HFFc6 (cell line): ENCODE data around the gene GFAP. TPM values are rescaled to one million over a fixed set of nuclear protein-coding genes. Genes with fewer than 3 reads are reported as not detected.
"Not testable (repeated sequence)": the region's sequence is repeated elsewhere in the genome, so short reads cannot be mapped to it uniquely, and the experiment has no call there.

Source experiments
- DNase-seq: peaks from one replicate; pipeline ENCODE4 v3.0.0-alpha.2; 2018
- H3K27ac Mint-ChIP-seq: 2 replicates; pipeline ENCODE4 v1.8.0; 2020; ENCODE audit warnings: mild to moderate bottlenecking, mixed read lengths
- H3K27me3 Mint-ChIP-seq: 2 replicates; pipeline ENCODE4 v1.8.0; 2021; ENCODE audit warnings: mild to moderate bottlenecking, moderate library complexity, mixed read lengths; ENCODE audit not compliant: insufficient read depth
- H3K36me3 Mint-ChIP-seq: 2 replicates; pipeline ENCODE4 v1.8.0; 2021; ENCODE audit warnings: low read depth, mixed read lengths
- H3K4me1 Mint-ChIP-seq: 2 replicates; pipeline ENCODE4 v1.8.0; 2020; ENCODE audit warnings: low read depth, mixed read lengths
- H3K4me3 Mint-ChIP-seq: 2 replicates; pipeline ENCODE4 v1.8.0; 2020; ENCODE audit warnings: mild to moderate bottlenecking, moderate library complexity, mixed read lengths
- H3K9me3 Mint-ChIP-seq: 2 replicates; pipeline ENCODE4 v1.8.0; 2020; ENCODE audit warnings: mild to moderate bottlenecking, mixed read lengths
- total RNA-seq, 6 experiments: library from RNA; stranded (reverse); fragmentation: NEBNext Ultra II Directional; extraction: Animal tissue kit (Norgen Biotek cat#: 25700); gene quantifications; 2 replicates in 1 of 6; 3 replicates in 5 of 6; pipeline ENCODE4 v1.2.3, GENCODE V29; 2021
- TF ChIP-seq, protein P1 (sequence below): fragments of 200-600 bp; sonication (generic); IDR thresholded peaks from 2 replicates; pipeline ENCODE4 v1.5.0; 2021; ENCODE audit warnings: antibody characterized with exemption, mild to moderate bottlenecking

Gene GFAP
- total RNA-seq, 6 experiments from 2014 or later: not detected

DNA sequence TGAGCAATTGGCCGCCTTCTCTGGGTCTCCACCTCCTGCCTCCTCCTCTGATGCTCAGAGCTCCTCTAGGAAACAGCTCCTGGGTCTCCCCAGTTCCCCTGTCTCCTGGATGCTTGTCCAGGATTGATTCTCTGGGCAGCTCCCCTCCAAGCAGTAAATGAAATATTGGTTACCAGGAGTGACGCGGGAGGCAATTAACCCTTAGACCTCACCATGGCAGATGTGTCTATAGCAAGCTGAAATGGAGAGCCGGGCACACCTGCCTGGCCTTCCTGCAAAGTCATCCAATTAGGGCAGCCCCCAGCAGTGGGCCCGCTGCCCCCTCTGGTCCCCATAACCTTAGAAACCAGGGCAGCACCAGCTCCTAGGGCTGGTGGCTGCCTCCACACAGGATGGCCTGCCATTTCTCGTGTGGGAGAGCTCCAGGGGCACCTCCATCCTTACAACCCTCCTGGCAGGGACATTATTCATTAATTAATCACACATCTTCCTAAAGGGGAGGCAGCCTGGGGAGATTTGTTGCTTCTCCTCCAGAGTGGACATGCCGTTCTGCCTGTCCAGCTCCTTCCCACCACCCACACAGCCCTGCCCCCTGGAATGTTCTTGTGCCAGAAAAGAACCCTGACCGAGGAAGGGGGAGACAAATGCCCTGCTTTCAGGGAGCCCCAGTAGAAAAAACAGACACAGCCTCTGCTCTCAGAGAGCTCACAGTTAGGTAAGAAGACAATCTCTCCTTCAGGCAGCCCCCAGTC, 40.5 kb upstream of the GFAP start:
- Mint-ChIP-seq H3K4me1 (0 out of 2 replicates have a peak, but pooled peaks cover 4% of the 10 kb centered on the region), H3K27me3 (peaks cover 32% of the 10 kb centered on the region), H3K4me3 (no peak overlapping the region), H3K36me3 (no peaks in the 10 kb centered on the region), H3K9me3 (no peaks in the 10 kb centered on the region), H3K27ac (no peak overlapping the region)
- no peak for DNase-seq
- TF ChIP-seq, protein P1, sequence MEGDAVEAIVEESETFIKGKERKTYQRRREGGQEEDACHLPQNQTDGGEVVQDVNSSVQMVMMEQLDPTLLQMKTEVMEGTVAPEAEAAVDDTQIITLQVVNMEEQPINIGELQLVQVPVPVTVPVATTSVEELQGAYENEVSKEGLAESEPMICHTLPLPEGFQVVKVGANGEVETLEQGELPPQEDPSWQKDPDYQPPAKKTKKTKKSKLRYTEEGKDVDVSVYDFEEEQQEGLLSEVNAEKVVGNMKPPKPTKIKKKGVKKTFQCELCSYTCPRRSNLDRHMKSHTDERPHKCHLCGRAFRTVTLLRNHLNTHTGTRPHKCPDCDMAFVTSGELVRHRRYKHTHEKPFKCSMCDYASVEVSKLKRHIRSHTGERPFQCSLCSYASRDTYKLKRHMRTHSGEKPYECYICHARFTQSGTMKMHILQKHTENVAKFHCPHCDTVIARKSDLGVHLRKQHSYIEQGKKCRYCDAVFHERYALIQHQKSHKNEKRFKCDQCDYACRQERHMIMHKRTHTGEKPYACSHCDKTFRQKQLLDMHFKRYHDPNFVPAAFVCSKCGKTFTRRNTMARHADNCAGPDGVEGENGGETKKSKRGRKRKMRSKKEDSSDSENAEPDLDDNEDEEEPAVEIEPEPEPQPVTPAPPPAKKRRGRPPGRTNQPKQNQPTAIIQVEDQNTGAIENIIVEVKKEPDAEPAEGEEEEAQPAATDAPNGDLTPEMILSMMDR: no peak

DNA sequence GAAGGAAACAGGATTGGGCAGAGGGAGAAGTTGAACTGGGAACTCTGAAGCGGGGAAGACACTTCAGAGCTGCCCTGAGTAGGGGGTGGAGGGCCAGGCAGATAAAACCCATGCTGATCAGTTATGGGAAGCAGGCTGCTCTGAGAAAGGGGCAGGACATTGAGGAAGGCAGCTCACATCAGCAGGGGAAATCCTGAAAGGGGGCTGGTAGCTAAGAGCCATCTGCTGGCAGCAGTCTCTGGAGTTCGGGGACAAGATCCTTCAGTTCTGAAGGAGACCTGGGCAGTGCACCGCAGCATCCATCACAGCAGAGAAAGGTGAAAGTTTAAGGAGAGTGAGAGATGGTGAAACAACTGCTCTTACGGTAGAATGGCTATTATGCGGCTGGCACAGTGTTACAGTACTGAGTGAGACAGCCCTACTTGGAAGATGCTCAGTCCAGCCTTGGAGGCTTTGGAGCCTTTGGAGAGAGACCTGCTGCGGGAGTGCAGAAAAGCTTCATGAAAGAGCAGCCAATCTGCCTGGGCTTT, 37.7 kb upstream of the GFAP start:
- peaks cover 31% of the 10 kb centered on the region for H3K27me3 Mint-ChIP-seq
- no peak overlapping the region for H3K4me3 Mint-ChIP-seq
- TF ChIP-seq, protein P1: no peak
- no peaks in the 10 kb centered on the region for H3K9me3 Mint-ChIP-seq
- no peaks in the 10 kb centered on the region for H3K36me3 Mint-ChIP-seq
- H3K4me1 Mint-ChIP-seq: peaks cover 9% of the 10 kb centered on the region
- no peak overlapping the region for H3K27ac Mint-ChIP-seq
- DNase-seq: no peak

DNA sequence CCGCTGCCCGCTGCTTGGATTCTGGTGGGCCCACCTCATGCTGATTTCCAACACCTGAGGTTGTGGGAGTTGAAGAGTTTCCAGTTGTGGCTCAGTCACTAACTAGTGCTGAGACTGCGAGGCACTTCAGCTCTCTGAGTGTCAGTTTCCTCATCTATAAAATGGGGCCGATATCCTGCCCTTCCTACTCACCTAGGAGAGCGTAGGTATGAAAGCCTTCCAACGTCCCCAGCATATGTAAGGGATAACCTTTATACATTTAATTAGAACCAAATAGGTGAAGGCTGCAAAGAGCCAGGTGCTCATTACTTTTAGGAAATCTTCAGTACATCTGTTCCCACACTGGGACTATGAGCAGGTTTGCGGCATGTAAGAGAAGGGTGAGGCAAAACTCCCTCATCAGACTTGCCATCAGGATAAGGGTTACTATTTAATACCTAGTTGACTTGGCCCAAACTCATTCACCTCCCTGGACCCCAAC, 33.1 kb upstream of the GFAP start:
- Mint-ChIP-seq H3K4me3 (peak overlapping the region; percentile 94), H3K9me3 (no peaks in the 10 kb centered on the region), H3K27ac (peak overlapping the region; percentile 94), H3K4me1 (peaks cover 33% of the 10 kb centered on the region), H3K27me3 (peaks cover 10% of the 10 kb centered on the region), H3K36me3 (peaks cover 16% of the 10 kb centered on the region; the same call in 1 of the 2 replicates)
- no peak for DNase-seq
- TF ChIP-seq, protein P1: no peak

DNA sequence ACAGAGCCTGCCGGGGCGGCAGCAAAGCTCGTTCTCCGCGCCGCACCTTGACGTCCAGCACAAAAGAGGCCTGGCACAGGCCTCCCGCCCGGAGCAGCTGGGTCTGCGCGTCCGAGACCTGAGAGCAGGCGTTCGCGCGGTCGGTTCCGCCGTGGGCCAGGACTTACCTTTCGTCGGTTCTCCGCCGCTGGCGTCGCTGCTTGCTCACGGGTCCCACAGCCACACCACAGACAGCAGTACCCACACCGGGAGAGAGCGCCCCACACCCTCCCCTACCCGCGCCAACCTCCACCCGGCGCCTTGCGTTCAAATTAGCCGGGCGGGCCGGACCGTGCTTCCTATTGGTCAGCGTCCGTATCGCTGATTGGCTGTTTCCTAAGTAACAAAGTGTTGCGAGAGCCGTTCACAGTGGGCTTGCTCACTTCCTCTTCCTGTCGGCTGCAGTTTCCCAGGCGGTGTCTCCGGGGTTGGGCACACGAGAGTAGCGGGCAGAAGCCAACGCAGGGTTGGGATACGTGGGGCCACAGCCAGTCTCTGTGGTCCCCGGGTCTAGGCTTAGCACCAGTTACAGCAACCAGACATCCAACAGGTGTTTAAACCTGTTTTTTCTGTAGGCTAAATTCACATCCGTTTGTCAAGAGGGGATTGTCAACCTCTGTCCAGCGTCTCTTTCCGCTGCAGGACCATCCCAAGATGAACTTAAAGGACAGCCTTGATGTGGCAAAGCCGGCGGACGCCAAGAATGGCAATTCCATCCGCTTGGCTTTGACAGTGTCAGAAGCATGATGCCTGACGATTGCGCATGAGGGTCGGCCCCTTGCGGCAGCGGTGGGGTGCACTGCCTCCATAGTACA, 32.4 kb upstream of the GFAP start, which contains the start of gene KIF18B:
KIF18B (minus strand) TSS at position 313 of the 854 bp plus-strand sequence. CDS start 11,429 bp downstream, outside the sequence.
- TF ChIP-seq, protein P1: 0 out of 2 replicates have a peak, but pooled peaks have one; percentile 8
- H3K4me3 Mint-ChIP-seq: peak within 1 kb of the TSS; percentile 94
- DNase-seq: peak; percentile 90
- no peaks in the 10 kb centered on the region for H3K9me3 Mint-ChIP-seq
- peaks cover 10% of the 10 kb centered on the region for H3K27me3 Mint-ChIP-seq
- H3K27ac Mint-ChIP-seq: peak within 1 kb of the TSS; percentile 94
- H3K36me3 Mint-ChIP-seq: peaks cover 16% of the 10 kb centered on the region; the same call in 1 of the 2 replicates
- peaks cover 37% of the 10 kb centered on the region for H3K4me1 Mint-ChIP-seq

DNA sequence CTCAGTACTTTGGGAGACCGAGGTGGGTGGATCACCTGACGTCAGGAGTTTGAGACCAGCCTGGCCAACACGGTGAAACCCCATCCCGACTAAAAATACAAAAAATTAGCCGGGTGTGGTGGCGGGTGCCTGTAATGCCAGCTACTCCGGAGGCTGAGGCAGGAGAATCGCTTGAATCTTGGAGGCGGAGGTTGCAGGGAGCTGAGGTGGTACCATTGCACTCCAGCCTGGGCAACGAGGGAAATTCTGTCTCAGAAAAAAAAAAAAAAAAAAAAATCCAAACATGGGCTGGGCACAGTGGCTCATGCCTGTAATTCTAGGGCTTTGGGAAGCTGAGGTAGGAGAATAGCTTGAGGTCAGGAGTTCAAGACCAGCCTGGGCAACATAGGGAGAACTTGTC, 30.4 kb upstream of the GFAP start:
- H3K4me1 Mint-ChIP-seq: peaks cover 53% of the 10 kb centered on the region
- H3K4me3 Mint-ChIP-seq: peak overlapping the region; percentile 94
- not testable (repeated sequence) for H3K27ac Mint-ChIP-seq, H3K27me3 Mint-ChIP-seq, H3K9me3 Mint-ChIP-seq, DNase-seq
- peaks cover 16% of the 10 kb centered on the region; the same call in 1 of the 2 replicates for H3K36me3 Mint-ChIP-seq
